Measurements from ENCODE around the gene BPIFB1. TPM values are rescaled to one million over a fixed set of nuclear protein-coding genes. Genes with fewer than 3 reads are reported as not detected.

The BPIFB1 gene, protein sequence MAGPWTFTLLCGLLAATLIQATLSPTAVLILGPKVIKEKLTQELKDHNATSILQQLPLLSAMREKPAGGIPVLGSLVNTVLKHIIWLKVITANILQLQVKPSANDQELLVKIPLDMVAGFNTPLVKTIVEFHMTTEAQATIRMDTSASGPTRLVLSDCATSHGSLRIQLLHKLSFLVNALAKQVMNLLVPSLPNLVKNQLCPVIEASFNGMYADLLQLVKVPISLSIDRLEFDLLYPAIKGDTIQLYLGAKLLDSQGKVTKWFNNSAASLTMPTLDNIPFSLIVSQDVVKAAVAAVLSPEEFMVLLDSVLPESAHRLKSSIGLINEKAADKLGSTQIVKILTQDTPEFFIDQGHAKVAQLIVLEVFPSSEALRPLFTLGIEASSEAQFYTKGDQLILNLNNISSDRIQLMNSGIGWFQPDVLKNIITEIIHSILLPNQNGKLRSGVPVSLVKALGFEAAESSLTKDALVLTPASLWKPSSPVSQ
- polyA plus RNA-seq (2013): not detected

DNA sequence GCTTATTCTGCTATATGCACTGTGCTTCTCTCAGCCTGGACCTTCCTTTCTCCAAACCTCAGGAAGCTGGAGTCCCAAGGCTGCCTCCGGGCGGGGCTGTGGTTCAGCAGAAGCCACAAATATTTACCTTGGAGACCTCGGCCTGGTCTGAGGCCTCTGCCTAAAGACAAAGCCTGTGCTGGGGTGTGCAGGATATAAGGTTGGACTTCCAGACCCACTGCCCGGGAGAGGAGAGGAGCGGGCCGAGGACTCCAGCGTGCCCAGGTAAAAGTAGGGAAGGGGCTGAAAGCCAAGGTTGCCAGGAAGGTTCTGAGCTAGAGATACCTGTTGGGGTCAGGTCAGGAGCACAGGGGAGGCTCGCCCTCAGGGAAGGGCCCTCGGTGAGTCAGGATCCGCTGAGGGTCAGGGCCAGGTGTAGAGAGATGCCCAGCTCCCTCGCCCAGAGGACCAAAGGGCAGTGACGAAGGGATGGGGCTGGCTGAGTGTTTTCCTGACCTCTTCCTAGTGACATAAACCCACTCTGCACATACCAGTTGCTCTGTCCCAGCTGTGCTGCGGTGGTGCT is at the start of gene BPIFB1:
BPIFB1 (plus strand) TSS at position 224 of the 565 bp plus-strand sequence. CDS start 2,860 bp downstream, outside the sequence.
- H3K27me3 ChIP-seq (replicated peaks in 2 of 5; ENCODE audit: control insufficient read depth in 4 of 5, insufficient read depth in 5 of 5, low read length in 4 of 5): peaks cover 0 to 19% (median 9%) of the 10 kb centered on the region in 5 experiments
- no peaks in the 10 kb centered on the region for H3K9me3 ChIP-seq (ENCODE audit: control extremely low read depth in 1 of 5, control insufficient read depth in 4 of 5, insufficient read depth in 2 of 5, low read depth in 1 of 5, low read length in 4 of 5)
- CTCF ChIA-PET: no interaction called here
- H3K27ac ChIP-seq (ENCODE audit: insufficient read depth in 1 of 2, low read depth in 1 of 2, low read length in 2 of 2, poor library complexity in 1 of 2, severe bottlenecking in 2 of 2): no peak within 1 kb of the TSS
- WGBS (ENCODE audit: insufficient coverage): 89% methylated on average over 8 of the region's 13 CpGs
- DNase-seq: no peak
- H3K36me3 ChIP-seq (ENCODE audit: control insufficient read depth in 4 of 4, insufficient read depth in 4 of 4, low read length in 3 of 4): no peaks in the 10 kb centered on the region
- no peaks in the 10 kb centered on the region for H3K4me1 ChIP-seq (ENCODE audit: control extremely low read depth in 1 of 4, control insufficient read depth in 4 of 4, insufficient read depth in 4 of 4, low read length in 3 of 4)
- POLR2A ChIA-PET: no interaction called here
- no peak within 1 kb of the TSS for H3K4me3 ChIP-seq (ENCODE audit: control insufficient read depth in 1 of 7, extremely low read depth in 1 of 7, insufficient read depth in 4 of 7, low read depth in 2 of 7, low read length in 6 of 7)

DNA sequence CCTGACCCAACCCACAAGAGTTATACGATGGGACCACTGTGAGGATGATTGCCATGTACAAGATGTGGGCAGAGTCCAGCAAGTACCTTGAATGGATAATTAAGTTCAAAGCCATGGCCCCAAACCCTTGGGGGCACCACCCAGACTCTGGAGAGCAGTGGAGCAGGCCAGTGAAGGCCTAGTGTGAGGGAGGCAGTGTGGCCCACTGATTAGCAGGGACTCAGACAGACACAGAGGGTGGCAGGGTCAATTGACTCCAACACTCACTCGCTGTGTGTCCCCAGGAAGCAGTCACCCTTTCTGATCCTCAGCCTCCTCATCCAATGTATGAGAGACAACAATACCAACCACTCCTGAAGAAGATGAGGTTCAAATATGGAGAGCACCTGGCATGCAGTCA is 49.0 kb upstream of the BPIFB1 start:
- no peaks in the 10 kb centered on the region for H3K9me3 ChIP-seq (ENCODE audit: control extremely low read depth in 1 of 5, control insufficient read depth in 4 of 5, insufficient read depth in 2 of 5, low read depth in 1 of 5, low read length in 4 of 5)
- peaks cover 0 to 38% (median 8%) of the 10 kb centered on the region in 5 experiments for H3K27me3 ChIP-seq (replicated peaks in 2 of 5; ENCODE audit: control insufficient read depth in 4 of 5, insufficient read depth in 5 of 5, low read length in 4 of 5)
- CTCF ChIA-PET: no interaction called here
- DNase-seq: no peak
- 90% methylated on average over 2 of the region's 2 CpGs for WGBS (ENCODE audit: insufficient coverage)
- H3K27ac ChIP-seq (ENCODE audit: insufficient read depth in 1 of 2, low read depth in 1 of 2, low read length in 2 of 2, poor library complexity in 1 of 2, severe bottlenecking in 2 of 2): no peak overlapping the region
- H3K4me1 ChIP-seq (ENCODE audit: control extremely low read depth in 1 of 4, control insufficient read depth in 4 of 4, insufficient read depth in 4 of 4, low read length in 3 of 4): peaks cover 0 to 11% (median 0%) of the 10 kb centered on the region in 4 experiments
- H3K4me3 ChIP-seq (ENCODE audit: control insufficient read depth in 1 of 7, extremely low read depth in 1 of 7, insufficient read depth in 4 of 7, low read depth in 2 of 7, low read length in 6 of 7): no peak overlapping the region
- POLR2A ChIA-PET: no interaction called here
- H3K36me3 ChIP-seq (ENCODE audit: control insufficient read depth in 4 of 4, insufficient read depth in 4 of 4, low read length in 3 of 4): no peaks in the 10 kb centered on the region

GRCh38 chr20:33235696-33236095 is 47.3 kb upstream of the BPIFB1 start, which contains the start of gene BPIFA1:
Gene BPIFA1 (plus strand): TSS chr20:33235996. CDS start chr20:33237712, 1,716 bp downstream.
- peaks cover 0 to 38% (median 10%) of the 10 kb centered on the region in 5 experiments for H3K27me3 ChIP-seq (replicated peaks in 2 of 5; ENCODE audit: control insufficient read depth in 4 of 5, insufficient read depth in 5 of 5, low read length in 4 of 5)
- POLR2A ChIA-PET: no interaction called here

GRCh38 chr20:33236351-33236750 is 46.7 kb upstream of the BPIFB1 start:
- Histone ChIP-seq H3K36me3 (ENCODE audit: control insufficient read depth in 4 of 4, insufficient read depth in 4 of 4, low read length in 3 of 4) (no peaks in the 10 kb centered on the region), H3K27me3 (replicated peaks in 2 of 5; ENCODE audit: control insufficient read depth in 4 of 5, insufficient read depth in 5 of 5, low read length in 4 of 5) (peaks cover 0 to 36% (median 10%) of the 10 kb centered on the region in 5 experiments), H3K4me3 (ENCODE audit: control insufficient read depth in 1 of 7, extremely low read depth in 1 of 7, insufficient read depth in 4 of 7, low read depth in 2 of 7, low read length in 6 of 7) (no peak overlapping the region), H3K9me3 (ENCODE audit: control extremely low read depth in 1 of 5, control insufficient read depth in 4 of 5, insufficient read depth in 2 of 5, low read depth in 1 of 5, low read length in 4 of 5) (no peaks in the 10 kb centered on the region), H3K4me1 (ENCODE audit: control extremely low read depth in 1 of 4, control insufficient read depth in 4 of 4, insufficient read depth in 4 of 4, low read length in 3 of 4) (no peaks in the 10 kb centered on the region), H3K27ac (ENCODE audit: insufficient read depth in 1 of 2, low read depth in 1 of 2, low read length in 2 of 2, poor library complexity in 1 of 2, severe bottlenecking in 2 of 2) (no peak overlapping the region)
- no peak for DNase-seq
- POLR2A ChIA-PET: no interaction called here
- CTCF ChIA-PET: interaction anchor here (1.3 kb wide), 1 partner anchor 27 kb away, joined by 3 read pairs; no protein-coding TSS in a partner anchor
- 86% methylated on average over 1 of the region's 1 CpG for WGBS (ENCODE audit: insufficient coverage)

More at GRCh38 chr20:33235696-33236095, 47.3 kb upstream of the BPIFB1 start, which contains the start of gene BPIFA1:
- Histone ChIP-seq H3K27ac (ENCODE audit: insufficient read depth in 1 of 2, low read depth in 1 of 2, low read length in 2 of 2, poor library complexity in 1 of 2, severe bottlenecking in 2 of 2) (no peak within 1 kb of the TSS), H3K4me3 (ENCODE audit: control insufficient read depth in 1 of 7, extremely low read depth in 1 of 7, insufficient read depth in 4 of 7, low read depth in 2 of 7, low read length in 6 of 7) (no peak within 1 kb of the TSS), H3K36me3 (ENCODE audit: control insufficient read depth in 4 of 4, insufficient read depth in 4 of 4, low read length in 3 of 4) (no peaks in the 10 kb centered on the region), H3K9me3 (ENCODE audit: control extremely low read depth in 1 of 5, control insufficient read depth in 4 of 5, insufficient read depth in 2 of 5, low read depth in 1 of 5, low read length in 4 of 5) (no peaks in the 10 kb centered on the region), H3K4me1 (ENCODE audit: control extremely low read depth in 1 of 4, control insufficient read depth in 4 of 4, insufficient read depth in 4 of 4, low read length in 3 of 4) (no peaks in the 10 kb centered on the region)
- 94% methylated on average over 4 of the region's 5 CpGs for WGBS (ENCODE audit: insufficient coverage)
- CTCF ChIA-PET: interaction anchor here (1.3 kb wide), 1 partner anchor 28 kb away, joined by 3 read pairs; no protein-coding TSS in a partner anchor
- DNase-seq: no peak

- Histone ChIP-seq H3K27ac (ENCODE audit: insufficient read depth in 1 of 2, low read depth in 1 of 2, low read length in 2 of 2, poor library complexity in 1 of 2, severe bottlenecking in 2 of 2) (no peak overlapping the region), H3K4me3 (ENCODE audit: control insufficient read depth in 1 of 7, extremely low read depth in 1 of 7, insufficient read depth in 4 of 7, low read depth in 2 of 7, low read length in 6 of 7) (no peak overlapping the region), H3K4me1 (ENCODE audit: control extremely low read depth in 1 of 4, control insufficient read depth in 4 of 4, insufficient read depth in 4 of 4, low read length in 3 of 4) (no peaks in the 10 kb centered on the region), H3K27me3 (replicated peaks in 2 of 5; ENCODE audit: control insufficient read depth in 4 of 5, insufficient read depth in 5 of 5, low read length in 4 of 5) (peaks cover 0 to 27% (median 12%) of the 10 kb centered on the region in 5 experiments), H3K36me3 (ENCODE audit: control insufficient read depth in 4 of 4, insufficient read depth in 4 of 4, low read length in 3 of 4) (no peaks in the 10 kb centered on the region), H3K9me3 (ENCODE audit: control extremely low read depth in 1 of 5, control insufficient read depth in 4 of 5, insufficient read depth in 2 of 5, low read depth in 1 of 5, low read length in 4 of 5) (no peaks in the 10 kb centered on the region)
- 78% methylated on average over 5 of the region's 6 CpGs for WGBS (ENCODE audit: insufficient coverage)
- POLR2A ChIA-PET: no interaction called here
- DNase-seq: no peak
- CTCF ChIA-PET: no interaction called here
Observed at GRCh38 chr20:33237989-33238388, 45.0 kb upstream of the BPIFB1 start.

- ChIA-PET POLR2A (no interaction called here), CTCF (no interaction called here)
- Histone ChIP-seq H3K9me3 (ENCODE audit: control extremely low read depth in 1 of 5, control insufficient read depth in 4 of 5, insufficient read depth in 2 of 5, low read depth in 1 of 5, low read length in 4 of 5) (no peaks in the 10 kb centered on the region), H3K27ac (ENCODE audit: insufficient read depth in 1 of 2, low read depth in 1 of 2, low read length in 2 of 2, poor library complexity in 1 of 2, severe bottlenecking in 2 of 2) (no peak overlapping the region), H3K4me3 (ENCODE audit: control insufficient read depth in 1 of 7, extremely low read depth in 1 of 7, insufficient read depth in 4 of 7, low read depth in 2 of 7, low read length in 6 of 7) (no peak overlapping the region), H3K27me3 (replicated peaks in 2 of 5; ENCODE audit: control insufficient read depth in 4 of 5, insufficient read depth in 5 of 5, low read length in 4 of 5) (peaks cover 0 to 16% (median 7%) of the 10 kb centered on the region in 5 experiments), H3K4me1 (ENCODE audit: control extremely low read depth in 1 of 4, control insufficient read depth in 4 of 4, insufficient read depth in 4 of 4, low read length in 3 of 4) (no peaks in the 10 kb centered on the region), H3K36me3 (ENCODE audit: control insufficient read depth in 4 of 4, insufficient read depth in 4 of 4, low read length in 3 of 4) (no peaks in the 10 kb centered on the region)
- no CpG with 5 or more reads among the region's 1 CpG for WGBS (ENCODE audit: insufficient coverage)
- DNase-seq: no peak
Observed at GRCh38 chr20:33239418-33239817, 43.6 kb upstream of the BPIFB1 start.

Data from common myeloid progenitor, CD34-positive (primary cell).